ENCODE measurements around the gene RFT1. TPM values are rescaled to one million over a fixed set of nuclear protein-coding genes. Genes with fewer than 3 reads are reported as not detected.

RFT1 gene
- total and polyA plus RNA-seq, 2 of the 13 experiments (the other 11 are each of a cell fraction or from before 2014, with no cell fraction given): 23.2 to 37.0 TPM

DNA sequence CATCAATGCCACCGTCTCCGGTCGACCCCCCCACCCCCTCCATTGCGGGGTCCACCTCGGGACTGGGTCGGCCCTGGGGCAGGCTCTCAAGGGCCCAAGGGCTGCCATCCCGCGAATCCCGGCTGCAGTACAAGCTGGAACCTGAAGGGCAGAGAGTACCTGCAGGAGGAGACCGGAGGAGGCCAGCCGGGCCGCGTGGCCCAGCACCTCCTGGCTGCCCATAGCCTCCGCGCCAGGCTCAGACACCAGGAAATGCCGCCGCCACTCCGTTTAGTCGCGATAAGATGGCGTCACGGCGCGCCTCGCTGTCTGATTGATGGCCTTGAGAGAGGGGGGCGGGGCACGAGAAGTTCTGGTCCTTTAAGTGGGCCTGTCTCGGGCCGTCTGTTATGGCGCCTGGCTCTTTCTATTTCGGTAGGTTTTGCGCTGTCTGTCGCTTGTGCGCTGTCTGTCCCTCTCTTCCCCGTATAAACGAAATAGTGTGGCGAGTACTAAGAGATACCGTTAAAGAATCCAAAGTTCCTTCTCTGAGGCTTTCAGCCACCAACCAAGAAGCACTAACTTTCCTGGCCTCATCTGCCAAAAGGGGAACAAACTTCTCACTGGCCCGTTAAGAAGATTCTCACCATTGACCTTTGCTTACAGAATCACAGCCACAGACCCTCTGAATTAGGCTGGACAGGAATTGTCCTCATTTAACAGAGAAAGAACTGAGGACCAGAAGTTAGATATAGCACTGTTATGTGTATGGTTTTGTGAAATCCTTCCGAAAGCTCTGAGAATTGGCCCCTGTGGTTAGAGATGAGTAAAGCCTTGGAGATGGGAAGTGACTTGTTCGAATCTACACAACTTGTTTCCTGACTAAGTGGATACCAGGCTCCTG, at the start of gene RFT1 (continued):
- TF ChIP-seq, protein P1, sequence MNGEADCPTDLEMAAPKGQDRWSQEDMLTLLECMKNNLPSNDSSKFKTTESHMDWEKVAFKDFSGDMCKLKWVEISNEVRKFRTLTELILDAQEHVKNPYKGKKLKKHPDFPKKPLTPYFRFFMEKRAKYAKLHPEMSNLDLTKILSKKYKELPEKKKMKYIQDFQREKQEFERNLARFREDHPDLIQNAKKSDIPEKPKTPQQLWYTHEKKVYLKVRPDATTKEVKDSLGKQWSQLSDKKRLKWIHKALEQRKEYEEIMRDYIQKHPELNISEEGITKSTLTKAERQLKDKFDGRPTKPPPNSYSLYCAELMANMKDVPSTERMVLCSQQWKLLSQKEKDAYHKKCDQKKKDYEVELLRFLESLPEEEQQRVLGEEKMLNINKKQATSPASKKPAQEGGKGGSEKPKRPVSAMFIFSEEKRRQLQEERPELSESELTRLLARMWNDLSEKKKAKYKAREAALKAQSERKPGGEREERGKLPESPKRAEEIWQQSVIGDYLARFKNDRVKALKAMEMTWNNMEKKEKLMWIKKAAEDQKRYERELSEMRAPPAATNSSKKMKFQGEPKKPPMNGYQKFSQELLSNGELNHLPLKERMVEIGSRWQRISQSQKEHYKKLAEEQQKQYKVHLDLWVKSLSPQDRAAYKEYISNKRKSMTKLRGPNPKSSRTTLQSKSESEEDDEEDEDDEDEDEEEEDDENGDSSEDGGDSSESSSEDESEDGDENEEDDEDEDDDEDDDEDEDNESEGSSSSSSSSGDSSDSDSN (CRISPR knock-in tag; IDR thresholded peaks at IDR 0.05): peak; percentile 72
- TF ChIP-seq KDM4B (CRISPR knock-in tag; IDR thresholded peaks at IDR 0.05): peak; percentile 75; the same call in 1 of the 2 replicates
- TF ChIP-seq, protein P2, sequence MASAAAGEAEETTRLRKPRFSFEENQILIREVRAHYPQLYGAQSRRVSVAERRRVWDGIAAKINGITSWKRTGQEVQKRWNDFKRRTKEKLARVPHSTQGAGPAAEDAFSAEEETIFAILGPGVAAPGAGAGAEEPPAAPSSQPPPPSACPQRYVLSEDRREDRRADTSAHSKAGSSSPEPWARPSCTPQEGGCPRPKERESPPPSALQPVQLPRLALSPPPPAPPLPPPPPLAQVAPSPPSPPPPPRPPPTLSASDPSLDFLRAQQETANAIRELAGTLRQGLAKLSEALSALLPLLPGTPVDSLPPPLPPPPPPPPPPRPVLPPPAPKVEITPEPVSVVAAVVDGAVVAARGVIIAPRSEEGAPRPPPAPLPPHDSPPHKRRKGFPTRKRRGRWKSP (CRISPR knock-in tag; IDR thresholded peaks at IDR 0.05): peak; percentile 56; the same call in 1 of the 2 replicates
- TF ChIP-seq KAT7 (CRISPR knock-in tag; IDR thresholded peaks at IDR 0.05; ENCODE audit: borderline replicate concordance): peak; percentile 60; the same call in 1 of the 2 replicates
- TF ChIP-seq MAFG (CRISPR knock-in tag; IDR thresholded peaks at IDR 0.05): no peak
- TF ChIP-seq ZSCAN21 (CRISPR knock-in tag; IDR thresholded peaks at IDR 0.05; ENCODE audit: borderline replicate concordance): no peak
- TF ChIP-seq ZEB1 (IDR thresholded peaks at IDR 0.05; ENCODE audit: insufficient replicate concordance, low read depth): peak; percentile 10
- TF ChIP-seq CHD4 (IDR thresholded peaks at IDR 0.05; ENCODE audit: borderline replicate concordance, low read length): no peak
- TF ChIP-seq, protein P3, sequence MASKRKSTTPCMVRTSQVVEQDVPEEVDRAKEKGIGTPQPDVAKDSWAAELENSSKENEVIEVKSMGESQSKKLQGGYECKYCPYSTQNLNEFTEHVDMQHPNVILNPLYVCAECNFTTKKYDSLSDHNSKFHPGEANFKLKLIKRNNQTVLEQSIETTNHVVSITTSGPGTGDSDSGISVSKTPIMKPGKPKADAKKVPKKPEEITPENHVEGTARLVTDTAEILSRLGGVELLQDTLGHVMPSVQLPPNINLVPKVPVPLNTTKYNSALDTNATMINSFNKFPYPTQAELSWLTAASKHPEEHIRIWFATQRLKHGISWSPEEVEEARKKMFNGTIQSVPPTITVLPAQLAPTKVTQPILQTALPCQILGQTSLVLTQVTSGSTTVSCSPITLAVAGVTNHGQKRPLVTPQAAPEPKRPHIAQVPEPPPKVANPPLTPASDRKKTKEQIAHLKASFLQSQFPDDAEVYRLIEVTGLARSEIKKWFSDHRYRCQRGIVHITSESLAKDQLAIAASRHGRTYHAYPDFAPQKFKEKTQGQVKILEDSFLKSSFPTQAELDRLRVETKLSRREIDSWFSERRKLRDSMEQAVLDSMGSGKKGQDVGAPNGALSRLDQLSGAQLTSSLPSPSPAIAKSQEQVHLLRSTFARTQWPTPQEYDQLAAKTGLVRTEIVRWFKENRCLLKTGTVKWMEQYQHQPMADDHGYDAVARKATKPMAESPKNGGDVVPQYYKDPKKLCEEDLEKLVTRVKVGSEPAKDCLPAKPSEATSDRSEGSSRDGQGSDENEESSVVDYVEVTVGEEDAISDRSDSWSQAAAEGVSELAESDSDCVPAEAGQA (IDR thresholded peaks at IDR 0.05; ENCODE audit: low read depth): peak; percentile 87
- TF ChIP-seq, protein P3 (CRISPR knock-in tag; IDR thresholded peaks at IDR 0.05; ENCODE audit: borderline replicate concordance): no peak
- TF ChIP-seq ZNF12 (CRISPR knock-in tag; IDR thresholded peaks at IDR 0.05): no peak
- peak; percentile 97 for TF ChIP-seq ELF1 (CRISPR knock-in tag; IDR thresholded peaks at IDR 0.05)
- TF ChIP-seq, protein P4, sequence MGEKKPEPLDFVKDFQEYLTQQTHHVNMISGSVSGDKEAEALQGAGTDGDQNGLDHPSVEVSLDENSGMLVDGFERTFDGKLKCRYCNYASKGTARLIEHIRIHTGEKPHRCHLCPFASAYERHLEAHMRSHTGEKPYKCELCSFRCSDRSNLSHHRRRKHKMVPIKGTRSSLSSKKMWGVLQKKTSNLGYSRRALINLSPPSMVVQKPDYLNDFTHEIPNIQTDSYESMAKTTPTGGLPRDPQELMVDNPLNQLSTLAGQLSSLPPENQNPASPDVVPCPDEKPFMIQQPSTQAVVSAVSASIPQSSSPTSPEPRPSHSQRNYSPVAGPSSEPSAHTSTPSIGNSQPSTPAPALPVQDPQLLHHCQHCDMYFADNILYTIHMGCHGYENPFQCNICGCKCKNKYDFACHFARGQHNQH (CRISPR knock-in tag; IDR thresholded peaks at IDR 0.05): peak; percentile 80; the same call in 1 of the 2 replicates
- peak; percentile 83 for TF ChIP-seq PHF21A (CRISPR knock-in tag; IDR thresholded peaks at IDR 0.05)
- TF ChIP-seq, protein P5, sequence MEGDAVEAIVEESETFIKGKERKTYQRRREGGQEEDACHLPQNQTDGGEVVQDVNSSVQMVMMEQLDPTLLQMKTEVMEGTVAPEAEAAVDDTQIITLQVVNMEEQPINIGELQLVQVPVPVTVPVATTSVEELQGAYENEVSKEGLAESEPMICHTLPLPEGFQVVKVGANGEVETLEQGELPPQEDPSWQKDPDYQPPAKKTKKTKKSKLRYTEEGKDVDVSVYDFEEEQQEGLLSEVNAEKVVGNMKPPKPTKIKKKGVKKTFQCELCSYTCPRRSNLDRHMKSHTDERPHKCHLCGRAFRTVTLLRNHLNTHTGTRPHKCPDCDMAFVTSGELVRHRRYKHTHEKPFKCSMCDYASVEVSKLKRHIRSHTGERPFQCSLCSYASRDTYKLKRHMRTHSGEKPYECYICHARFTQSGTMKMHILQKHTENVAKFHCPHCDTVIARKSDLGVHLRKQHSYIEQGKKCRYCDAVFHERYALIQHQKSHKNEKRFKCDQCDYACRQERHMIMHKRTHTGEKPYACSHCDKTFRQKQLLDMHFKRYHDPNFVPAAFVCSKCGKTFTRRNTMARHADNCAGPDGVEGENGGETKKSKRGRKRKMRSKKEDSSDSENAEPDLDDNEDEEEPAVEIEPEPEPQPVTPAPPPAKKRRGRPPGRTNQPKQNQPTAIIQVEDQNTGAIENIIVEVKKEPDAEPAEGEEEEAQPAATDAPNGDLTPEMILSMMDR (CRISPR knock-in tag; IDR thresholded peaks at IDR 0.05): no peak; the same call in 1 of the 2 replicates
- no peak for TF ChIP-seq ZNF629 (CRISPR knock-in tag; conservative IDR thresholded peaks at IDR 0.05)
